HG02884 (cell line): Measurements from ENCODE around the gene GZMM.

Source experiments
- ATAC-seq: cut with Tn5 transposase; IDR thresholded peaks from one replicate; pipeline ENCODE4 v1.9.1; 2021; ENCODE audit warnings: mild to moderate bottlenecking, moderate library complexity; ENCODE audit not compliant: unreplicated experiment

The GZMM gene

DNA sequence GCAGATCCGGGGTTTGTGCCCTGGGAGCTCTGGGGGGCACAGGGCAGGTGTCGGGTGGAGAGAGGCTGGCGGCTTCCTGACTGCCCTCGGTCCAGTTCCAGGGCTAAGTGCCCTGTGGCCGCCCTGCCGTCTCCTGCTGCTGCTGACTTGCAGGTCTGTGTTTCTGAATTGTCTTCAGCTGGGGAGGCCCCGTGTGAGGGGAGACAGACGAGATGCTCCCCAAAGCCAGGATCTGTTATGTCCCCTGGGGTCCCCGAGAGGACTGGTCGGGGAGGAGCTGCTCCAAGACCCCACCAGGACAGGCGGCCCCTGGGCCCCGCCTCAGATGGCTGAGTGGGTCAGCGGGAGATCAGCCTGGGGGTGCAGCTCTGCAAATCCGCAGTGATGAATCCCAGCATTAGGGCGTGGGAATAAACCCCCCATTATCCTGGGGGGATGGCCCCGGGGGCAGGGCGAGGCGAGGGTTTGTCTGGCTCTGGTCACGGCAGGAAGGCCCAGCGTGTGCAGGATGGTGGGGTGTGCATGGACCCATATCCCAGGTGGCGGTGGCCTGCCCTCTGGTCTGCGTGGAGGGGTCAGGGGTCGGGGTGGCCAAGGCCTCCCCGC is 50.5 kb downstream of the GZMM start:
- ATAC-seq, result no peak

DNA sequence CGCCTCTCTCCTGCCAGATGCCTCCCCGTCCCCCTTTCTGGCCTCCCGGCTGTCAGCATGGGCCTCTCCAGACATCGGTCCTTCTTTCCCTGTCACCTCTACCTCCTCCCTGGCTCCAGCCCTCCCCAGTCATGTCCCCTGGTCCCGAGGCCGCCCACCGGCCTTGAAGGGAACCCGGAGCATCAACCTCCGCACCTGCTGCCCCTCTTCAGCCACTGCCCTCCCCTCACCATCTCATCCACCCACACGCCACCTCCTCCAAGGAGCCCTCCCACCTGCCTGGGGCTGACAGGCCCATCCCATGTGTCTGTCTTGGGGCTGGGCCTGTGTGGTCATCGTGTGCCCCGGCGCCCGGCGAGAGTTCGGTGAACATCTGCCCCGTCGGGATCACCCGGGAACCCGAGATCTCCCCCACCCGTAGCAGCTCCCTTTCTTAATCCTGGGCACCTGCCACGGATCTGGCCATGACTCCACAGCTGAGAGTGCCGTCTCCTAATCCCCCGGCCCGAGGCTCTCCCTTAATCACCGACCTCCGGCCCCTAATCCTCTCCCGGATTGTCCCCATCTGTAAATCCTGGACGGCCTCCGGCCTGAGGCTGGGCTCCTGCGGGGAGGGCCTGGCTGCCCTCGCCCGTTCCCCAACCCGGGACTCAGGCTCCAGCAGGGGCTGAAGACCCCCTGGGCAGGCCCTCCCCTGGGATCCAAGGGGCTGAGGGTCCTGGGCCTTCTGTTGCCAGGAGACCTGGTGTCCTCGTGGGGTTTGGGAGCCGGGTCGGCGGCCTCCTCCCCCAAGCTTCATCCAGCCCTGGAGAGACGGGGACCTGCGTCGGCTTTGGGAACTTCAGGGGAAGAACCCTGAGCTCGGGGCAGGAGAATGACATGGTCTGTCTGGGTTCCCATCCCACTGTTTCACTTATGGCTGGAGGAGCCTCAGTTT is 51.7 kb downstream of the GZMM start:
- ATAC-seq, result no peak

DNA sequence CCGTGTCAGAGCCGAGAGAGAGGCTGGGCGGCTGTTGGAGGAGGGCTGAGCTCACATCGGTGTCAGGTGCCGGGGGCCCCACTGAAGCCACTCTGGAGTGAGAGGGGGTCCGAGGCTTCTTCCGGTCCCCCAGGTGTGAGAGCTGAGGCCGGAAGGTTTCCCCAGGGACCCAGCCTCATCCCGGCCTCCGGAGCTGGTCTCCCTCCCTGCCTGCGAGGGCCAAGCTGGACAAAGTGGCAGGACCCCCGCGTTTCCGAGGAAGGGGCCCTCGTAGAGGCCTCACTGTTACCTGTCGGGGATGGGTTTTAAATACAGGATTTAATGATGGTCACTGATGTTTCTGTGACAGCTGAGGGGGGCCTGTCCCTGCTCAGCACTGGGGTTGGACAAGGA is 52.4 kb downstream of the GZMM start:
- no peak for ATAC-seq

DNA sequence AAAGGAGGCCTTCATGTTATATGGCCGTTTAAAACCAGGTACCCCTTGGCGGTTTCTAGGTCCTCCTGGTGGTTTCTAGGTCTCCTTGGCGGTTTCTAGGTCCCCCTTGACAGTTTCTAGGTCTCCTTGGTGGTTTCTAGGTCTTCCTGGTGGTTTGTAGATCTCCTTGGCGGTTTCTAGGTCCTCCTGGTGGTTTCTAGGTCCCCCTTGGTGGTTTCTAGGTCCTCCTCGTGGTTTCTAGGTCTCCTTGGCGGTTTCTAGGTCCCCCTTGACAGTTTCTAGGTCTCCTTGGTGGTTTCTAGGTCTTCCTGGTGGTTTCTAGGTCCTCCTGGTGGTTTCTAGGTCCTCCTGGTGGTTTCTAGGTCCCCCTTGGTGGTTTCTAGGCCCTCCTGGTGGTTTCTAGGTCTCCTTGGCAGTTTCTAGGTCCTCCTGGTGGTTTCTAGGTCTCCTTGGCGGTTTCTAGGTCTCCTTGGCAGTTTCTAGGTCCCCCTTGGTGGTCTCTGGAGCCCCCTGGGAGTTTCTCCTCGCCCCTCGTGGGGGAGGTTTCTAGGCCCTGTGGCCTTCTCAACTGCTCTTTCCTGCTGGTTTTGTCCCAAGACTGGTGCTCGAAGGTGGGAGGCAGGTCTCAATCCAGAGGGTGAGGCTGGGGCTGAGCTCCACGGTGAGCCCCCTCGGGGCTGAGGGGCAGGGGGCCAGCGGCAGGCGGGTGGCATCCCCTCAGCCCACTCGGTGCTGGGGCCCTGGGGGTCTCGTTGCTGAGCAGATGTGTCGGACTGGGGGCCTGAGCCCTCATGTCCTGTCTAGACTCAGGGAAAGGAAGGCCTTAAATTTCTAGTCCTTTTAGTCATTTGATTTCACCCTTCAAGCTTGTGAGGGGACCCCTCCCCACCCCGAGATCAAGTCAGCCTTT is 53.8 kb downstream of the GZMM start:
- no peak for ATAC-seq
